C4-2B (cell line): ENCODE results near the gene FGD1.

ENCODE experiments used
- CTCF ChIP-seq: fragments of 450-650 bp; conservative IDR thresholded peaks from 2 replicates; pipeline ENCODE4 v1.5.1; 2017; ENCODE audit warnings: mild to moderate bottlenecking
- ZFX ChIP-seq: fragments of 450-650 bp; IDR thresholded peaks from 2 replicates; pipeline ENCODE4 v1.6.1; 2017

- no peak for TF ChIP-seq CTCF
- TF ChIP-seq ZFX = no peak
Measured at GRCh38 chrX:54422168-54422567, 73.9 kb downstream of the FGD1 start.
